Measurements from ENCODE around the gene INO80.
A peak's percentile ranks its signal among the peaks of the same experiment; 100 is the strongest.

INO80 gene

DNA sequence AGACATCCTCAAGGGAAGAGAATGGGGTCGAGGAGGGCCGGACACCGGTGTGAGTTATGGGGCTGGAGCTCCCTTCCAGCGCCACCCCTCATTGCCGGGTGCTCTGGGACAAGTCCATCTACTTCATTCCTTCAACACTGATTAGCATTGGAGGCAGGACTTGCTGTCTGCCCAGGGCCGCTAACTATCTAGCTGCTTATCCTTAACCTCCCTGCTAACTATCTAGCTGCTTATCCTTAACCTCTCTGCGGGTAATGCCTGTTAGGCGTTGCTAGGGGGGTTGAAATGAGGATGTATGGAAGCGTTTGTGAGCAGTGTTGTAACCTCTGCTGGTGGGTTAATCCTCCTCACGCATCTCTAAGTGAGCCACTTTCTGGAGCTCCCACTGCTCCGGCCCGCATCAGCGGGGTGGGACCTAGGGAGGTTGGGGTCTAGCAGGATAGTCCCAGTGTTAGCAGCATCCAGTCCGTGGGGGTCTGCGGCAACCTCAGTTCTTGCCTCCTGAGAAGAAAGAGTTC is 173.7 kb downstream of the INO80 start:
- no peak for DNase-seq

DNA sequence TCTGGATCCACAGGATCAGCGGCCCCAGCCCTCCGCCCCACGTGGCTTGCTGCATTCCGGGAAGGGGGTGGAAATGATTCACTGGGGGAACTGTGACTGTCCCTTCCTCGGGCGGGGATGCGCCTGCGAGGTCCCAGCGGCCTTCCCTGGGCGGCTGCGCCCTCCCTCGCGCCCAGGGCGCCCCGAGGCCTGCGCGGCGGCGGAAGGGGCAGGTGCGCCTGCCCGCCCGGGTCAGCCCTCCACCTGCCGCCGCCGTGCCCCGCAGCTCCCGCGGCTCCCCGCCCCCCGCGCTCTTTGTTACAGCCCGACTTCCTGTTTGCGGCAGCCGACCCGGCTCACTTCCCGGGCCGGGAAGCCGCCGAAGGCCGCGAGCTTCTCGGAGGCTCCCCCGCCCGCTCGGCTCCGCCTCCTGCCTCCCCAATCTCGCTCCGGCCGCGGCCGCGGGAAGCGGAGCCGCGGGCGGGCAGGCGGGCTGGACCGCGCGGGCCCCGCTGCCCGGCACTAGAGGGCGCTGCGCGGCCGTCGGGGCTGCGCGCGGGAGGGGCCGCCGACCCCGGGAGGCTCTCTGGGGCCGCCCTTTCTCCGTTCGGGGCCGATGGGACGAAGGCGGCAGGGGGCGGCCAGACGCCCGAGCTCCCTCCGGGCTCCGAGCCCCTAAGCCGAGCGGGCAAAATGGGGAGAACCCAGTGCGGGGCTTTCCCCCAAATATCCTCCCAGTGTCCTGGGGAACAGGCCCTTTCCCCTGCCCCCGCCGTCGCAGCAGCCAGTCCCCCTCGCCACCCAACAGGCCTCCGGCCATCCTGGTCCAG is 174.3 kb downstream of the INO80 start:
- DNase-seq = no peak

GRCh38 chr15:40941068-40941527 is 175.0 kb downstream of the INO80 start:
- DNase-seq = no peak

DNA sequence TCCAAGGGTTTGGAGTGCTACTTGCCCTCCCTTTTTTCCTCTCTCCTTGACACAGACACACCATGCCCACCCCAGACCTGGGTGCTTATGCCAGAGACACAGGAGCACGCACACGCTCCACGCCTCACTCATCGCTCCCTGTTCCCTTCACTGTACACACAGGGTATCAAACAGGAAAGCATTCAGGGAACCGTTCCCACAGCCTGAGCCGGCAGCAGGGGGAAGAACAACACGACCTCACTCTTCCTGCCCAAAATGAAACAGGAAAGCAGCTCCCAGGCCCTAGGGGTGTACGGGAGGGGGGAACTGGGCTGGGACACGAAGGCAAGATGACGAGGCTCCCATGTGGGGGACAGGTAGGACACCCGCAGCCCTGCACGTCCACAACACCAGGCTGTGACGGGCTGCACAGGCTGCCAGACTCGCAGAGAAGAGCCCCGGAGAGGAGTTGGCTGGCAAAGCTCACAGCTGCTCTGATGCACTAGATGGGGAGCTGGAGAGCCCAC is 175.7 kb downstream of the INO80 start:
- no peak for DNase-seq

GRCh38 chr15:40938536-40938870 is 177.6 kb downstream of the INO80 start:
- DNase-seq = no peak

DNA sequence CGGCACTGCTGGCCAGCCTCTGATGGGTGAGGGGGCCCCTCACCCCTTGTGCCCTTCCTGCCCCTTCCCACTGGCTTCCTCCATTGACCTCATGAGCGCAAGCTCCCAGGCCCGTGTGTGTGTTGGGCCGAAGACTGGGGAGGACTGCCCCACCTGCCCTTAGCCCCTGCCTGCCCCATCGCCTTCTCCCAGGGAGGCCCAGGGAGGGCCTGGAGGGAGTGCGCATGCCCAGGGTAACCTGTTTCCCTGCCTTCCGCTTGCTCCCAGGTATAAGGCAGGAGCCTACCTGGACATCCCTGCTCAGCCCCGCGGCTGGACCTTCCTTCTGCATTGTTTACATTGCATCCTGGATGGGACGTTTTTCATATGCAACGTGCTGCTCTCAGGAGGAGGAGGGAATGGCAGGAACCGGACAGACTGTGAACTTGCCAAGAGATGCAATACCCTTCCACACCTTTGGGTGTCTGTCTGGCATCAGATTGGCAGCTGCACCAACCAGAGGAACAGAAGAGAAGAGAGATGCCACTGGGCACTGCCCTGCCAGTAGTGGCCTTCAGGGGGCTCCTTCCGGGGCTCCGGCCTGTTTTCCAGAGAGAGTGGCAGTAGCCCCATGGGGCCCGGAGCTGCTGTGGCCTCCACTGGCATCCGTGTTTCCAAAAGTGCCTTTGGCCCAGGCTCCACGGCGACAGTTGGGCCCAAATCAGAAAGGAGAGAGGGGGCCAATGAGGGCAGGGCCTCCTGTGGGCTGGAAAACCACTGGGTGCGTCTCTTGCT is 178.1 kb downstream of the INO80 start:
- DNase-seq = no peak

DNA sequence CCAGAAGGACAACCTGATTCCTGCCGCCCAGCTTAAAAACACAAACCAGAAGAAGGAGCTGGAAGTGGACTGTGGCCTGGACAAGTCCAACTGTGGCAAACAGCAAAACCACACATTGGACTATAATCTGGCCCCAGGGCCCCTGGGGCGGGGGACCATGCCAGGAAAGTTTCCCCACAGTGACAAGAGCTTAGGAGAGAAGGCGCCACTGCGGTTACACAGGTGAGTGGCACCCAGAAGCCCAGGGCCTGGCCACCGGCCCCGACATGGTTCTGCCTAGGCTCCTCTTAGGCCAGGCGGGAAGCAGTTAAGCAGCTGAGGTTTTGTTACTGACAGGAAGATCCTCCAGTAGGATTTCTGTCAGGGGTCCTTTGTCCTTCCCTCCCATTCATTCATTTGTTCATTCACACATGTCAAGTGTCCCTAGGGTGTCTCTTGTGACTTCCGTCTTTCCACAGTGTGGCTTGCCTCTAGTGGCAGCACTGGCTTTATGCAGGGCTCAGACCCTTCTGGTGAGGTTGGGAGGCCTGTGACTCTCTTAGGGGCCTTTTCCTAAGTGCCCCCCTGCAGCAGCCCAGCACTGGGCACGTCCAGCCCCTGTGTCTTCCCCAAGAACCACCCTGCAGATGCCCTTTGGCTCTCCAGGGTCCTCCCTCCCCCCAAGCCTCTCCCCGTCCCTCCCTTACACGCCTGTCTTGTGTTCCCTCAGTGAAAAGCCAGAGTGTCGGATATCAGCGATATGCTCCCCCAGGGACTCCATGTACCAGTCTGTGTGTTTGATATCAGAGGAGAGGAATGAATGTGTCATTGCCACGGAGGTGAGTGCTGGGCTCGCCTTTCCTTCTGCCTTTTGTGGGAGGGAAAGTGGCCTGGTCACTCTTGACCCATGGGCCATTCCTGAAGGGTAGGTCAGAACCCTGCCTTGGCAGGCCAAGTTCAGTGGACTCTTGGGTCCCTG is 179.1 kb downstream of the INO80 start:
- no peak for DNase-seq

DNA sequence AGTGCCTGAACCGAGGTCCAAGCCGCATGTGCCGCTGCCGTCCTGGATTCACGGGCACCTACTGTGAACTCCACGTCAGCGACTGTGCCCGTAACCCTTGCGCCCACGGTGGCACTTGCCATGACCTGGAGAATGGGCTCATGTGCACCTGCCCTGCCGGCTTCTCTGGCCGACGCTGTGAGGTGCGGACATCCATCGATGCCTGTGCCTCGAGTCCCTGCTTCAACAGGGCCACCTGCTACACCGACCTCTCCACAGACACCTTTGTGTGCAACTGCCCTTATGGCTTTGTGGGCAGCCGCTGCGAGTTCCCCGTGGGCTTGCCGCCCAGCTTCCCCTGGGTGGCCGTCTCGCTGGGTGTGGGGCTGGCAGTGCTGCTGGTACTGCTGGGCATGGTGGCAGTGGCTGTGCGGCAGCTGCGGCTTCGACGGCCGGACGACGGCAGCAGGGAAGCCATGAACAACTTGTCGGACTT is 179.8 kb downstream of the INO80 start:
- no peak for DNase-seq

DNA sequence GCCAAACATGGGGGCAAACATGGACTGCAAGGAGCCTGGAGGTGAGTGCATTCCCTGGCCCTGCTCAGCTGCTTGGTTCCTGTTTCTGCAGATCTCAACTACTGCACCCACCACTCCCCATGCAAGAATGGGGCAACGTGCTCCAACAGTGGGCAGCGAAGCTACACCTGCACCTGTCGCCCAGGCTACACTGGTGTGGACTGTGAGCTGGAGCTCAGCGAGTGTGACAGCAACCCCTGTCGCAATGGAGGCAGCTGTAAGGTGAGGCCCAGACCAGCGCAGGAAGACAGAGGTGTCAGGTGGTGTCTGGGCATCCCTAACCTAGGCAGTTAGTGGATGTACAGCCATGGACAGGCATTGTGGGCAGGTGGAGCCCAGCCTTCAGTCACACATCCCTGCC is 181.6 kb downstream of the INO80 start:
- no peak for DNase-seq

- DNase-seq = no peak
Measured at GRCh38 chr15:40933517-40933902, 182.6 kb downstream of the INO80 start.

DNA sequence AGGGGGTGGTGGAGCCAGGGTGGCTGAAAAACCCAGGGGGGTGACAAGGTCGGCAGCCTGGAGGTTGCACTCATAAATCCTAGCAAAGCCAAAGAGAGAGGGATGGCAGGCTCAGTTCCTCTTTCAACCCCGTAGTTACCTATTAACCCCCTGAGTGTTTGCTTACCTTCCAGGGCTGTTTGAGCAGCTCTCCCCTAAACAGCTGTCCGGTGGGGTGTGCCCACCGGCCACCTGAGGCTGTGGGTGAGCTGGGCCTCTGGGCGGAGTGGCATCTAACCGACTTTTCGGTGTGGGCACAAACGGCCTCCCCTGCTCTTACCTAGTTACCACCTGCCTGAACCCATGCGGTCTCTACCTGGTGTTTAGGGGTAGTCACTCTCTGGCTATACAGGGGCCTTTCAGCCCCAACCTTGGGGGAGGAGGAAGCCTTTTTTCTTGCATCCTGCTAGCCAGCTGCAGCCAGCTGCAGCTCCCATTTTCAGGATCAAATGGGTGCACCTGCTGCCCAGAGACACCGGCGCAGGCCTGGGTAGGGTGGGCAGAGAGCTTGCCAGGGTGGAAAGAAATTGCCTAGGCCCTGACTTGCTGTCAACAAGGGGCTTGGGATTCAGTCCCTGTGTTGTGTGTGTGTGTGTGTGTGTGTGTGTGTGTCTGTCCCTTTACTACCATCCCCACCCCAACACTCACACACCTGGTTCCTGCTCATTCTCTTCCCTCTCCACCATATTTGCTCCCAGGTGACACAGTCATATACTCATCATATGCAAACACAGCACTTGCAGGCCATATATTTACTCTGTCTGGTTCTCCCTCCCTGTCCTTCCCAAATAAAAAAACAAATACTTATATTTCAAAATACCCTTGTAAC is 183.2 kb downstream of the INO80 start:
- no peak for DNase-seq

DNA sequence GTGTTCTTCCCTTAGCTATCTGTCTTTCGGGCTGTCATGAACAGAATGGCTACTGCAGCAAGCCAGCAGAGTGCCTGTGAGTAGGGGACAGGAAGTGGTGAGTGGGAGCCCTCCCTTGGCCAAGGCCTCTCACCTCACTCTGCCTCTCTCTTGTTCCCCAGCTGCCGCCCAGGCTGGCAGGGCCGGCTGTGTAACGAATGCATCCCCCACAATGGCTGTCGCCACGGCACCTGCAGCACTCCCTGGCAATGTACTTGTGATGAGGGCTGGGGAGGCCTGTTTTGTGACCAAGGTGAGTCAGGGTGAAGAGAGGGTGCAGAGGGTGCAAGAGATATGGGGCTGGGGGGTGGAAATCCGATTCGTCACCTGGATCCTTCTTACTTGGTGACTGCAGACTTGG is 183.9 kb downstream of the INO80 start:
- peak; percentile 38 for DNase-seq

GRCh38 chr15:40931300-40932142 is 184.6 kb downstream of the INO80 start:
- no peak for DNase-seq

- no peak for DNase-seq
Measured at GRCh38 chr15:40930430-40931299, 185.4 kb downstream of the INO80 start.

DNA sequence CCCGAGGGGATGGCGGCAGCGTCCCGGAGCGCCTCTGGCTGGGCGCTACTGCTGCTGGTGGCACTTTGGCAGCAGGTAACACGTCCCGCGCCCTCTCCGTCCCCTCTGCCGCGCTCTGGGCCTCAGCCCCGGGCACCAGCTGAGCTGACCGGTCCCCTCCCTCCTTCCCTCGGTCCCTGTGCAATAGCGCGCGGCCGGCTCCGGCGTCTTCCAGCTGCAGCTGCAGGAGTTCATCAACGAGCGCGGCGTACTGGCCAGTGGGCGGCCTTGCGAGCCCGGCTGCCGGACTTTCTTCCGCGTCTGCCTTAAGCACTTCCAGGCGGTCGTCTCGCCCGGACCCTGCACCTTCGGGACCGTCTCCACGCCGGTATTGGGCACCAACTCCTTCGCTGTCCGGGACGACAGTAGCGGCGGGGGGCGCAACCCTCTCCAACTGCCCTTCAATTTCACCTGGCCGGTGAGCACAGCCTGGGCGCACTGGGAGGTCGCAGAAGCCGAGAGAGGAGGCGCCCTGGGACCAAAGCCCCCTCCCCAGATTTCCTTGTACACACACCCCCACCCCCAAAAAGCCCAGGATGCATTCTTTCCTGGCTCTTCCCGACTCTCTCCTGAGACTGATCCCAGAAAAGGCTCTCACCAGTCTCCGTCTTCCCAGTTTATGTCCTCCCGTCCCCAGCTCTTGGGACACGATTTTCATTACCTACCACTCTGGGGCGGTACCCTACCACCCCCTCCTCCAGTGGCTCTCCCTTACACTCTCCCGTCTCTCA is 186.2 kb downstream of the INO80 start:
- DNase-seq = no peak

All from NK-92 treated with Interleukin-12 subunit alpha and Interleukin-12 subunit beta, amount 100 ng/mL, for 24 hours (cell line).